Mucosa of stomach (tissue), 1 donor: ENCODE results near the gene SCD.
"Not testable (repeated sequence)": the region's sequence is repeated elsewhere in the genome, so short reads cannot be mapped to it uniquely, and the experiment has no call there.

ENCODE experiments used
- H3K27me3 ChIP-seq: one replicate; pipeline ENCODE4 v1.7.0; 2013; ENCODE audit warnings: mild to moderate bottlenecking, low read length; ENCODE audit not compliant: control insufficient read depth, insufficient read depth
- H3K36me3 ChIP-seq: one replicate; pipeline ENCODE4 v1.7.0; 2013; ENCODE audit warnings: low read length; ENCODE audit not compliant: control insufficient read depth, insufficient read depth
- H3K4me1 ChIP-seq: one replicate; pipeline ENCODE4 v1.7.0; 2013; ENCODE audit warnings: mild to moderate bottlenecking, low read length; ENCODE audit not compliant: control insufficient read depth, insufficient read depth
- H3K4me3 ChIP-seq: one replicate; pipeline ENCODE4 v1.7.0; 2013; ENCODE audit warnings: low read length
- H3K9ac ChIP-seq: one replicate; pipeline ENCODE4 v1.7.0; 2013; ENCODE audit warnings: mild to moderate bottlenecking, low read length, moderate library complexity
- H3K9me3 ChIP-seq: one replicate; pipeline ENCODE4 v1.7.0; 2013; ENCODE audit warnings: mild to moderate bottlenecking, low read length, moderate library complexity; ENCODE audit not compliant: control insufficient read depth
- donor health status: Pancreatic carcinoma.

Gene SCD

DNA sequence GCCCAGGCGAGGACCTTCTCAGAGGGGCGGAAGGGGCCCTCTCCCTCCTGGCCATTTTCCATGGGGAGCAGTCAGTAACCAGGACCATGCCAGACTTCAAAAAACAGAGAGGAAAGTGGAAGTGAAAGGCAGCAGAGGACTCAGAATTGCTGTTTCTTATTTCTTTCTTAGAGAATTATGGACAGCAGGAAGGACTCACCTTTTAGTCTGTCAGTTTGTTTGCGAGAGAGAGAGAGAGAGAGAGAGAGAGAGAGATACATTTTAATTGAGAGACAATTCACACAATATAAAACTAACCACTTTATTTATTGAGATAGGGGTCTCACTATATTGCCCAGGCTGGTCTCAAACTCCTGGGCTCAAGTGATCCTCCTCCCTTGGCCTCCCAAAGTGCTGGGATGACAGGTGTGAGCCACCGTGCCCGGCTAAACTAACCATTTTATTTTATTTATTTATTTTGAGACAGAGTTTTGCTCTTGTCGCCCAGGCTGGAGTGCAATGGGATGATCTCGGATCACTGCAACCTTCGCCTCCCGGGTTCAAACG lies 24.5 kb downstream of the SCD start:
- H3K4me3 ChIP-seq, result peak overlapping the region; percentile 1
- H3K9ac ChIP-seq, result peak overlapping the region; percentile 59
- H3K4me1 ChIP-seq, result peaks cover 53% of the 10 kb centered on the region
- no peaks in the 10 kb centered on the region for H3K36me3 ChIP-seq
- H3K9me3 ChIP-seq, result no peaks in the 10 kb centered on the region
- no peaks in the 10 kb centered on the region for H3K27me3 ChIP-seq

DNA sequence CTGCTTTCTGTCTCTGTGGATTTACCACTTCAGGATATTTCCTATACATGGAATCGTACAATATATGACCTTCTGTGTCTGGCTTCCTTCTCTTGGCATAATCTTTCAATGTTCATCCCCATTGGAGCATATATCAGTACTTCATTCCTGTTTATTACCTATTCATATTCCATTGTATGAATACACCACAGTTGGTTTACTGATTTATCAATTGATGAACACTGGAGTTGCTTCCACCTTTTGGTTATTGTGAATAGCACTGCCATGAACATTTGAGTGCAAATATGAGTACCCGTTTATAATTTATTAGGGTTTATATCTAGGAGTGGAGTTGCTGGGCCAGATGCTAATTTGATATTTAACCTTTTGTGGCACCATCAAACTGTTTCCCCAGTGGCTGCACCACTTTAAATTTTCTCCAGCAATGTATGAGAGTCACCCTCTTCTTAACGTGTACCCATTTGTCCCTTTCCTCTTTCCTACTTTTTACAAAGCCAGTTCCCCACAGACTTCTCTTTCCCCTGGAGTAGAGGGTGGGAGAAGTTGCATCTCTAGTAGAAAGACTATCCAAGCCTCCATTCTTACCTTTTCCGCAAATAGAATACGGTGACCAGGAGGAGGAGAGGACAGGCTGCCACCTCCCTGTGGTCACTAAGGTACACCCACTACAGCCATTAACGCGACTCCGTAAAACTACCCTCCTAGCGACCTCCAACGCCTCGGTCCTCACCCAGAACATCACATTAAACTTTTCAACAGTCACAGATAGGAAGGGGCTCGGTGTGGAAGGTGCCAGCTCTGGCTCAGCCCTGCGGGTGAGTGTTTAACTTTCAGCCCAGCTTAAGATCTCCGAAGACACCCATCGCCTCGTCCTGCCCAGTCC lies 25.6 kb downstream of the SCD start:
- no peaks in the 10 kb centered on the region for H3K9me3 ChIP-seq
- no peaks in the 10 kb centered on the region for H3K27me3 ChIP-seq
- H3K4me3 ChIP-seq, result peak overlapping the region; percentile 92
- H3K9ac ChIP-seq, result peak overlapping the region; percentile 97
- peaks cover 50% of the 10 kb centered on the region for H3K4me1 ChIP-seq
- no peaks in the 10 kb centered on the region for H3K36me3 ChIP-seq

GRCh38 chr10:100373298-100374199 lies 26.5 kb downstream of the SCD start:
- Histone ChIP-seq H3K4me1 (peaks cover 50% of the 10 kb centered on the region), H3K9me3 (no peaks in the 10 kb centered on the region), H3K9ac (peak overlapping the region; percentile 97), H3K27me3 (no peaks in the 10 kb centered on the region), H3K4me3 (peak overlapping the region; percentile 92), H3K36me3 (no peaks in the 10 kb centered on the region)

GRCh38 chr10:100374200-100374655 lies 27.2 kb downstream of the SCD start:
- H3K4me1 ChIP-seq, result peaks cover 50% of the 10 kb centered on the region
- H3K9ac ChIP-seq, result peak overlapping the region; percentile 97
- no peaks in the 10 kb centered on the region for H3K36me3 ChIP-seq
- no peaks in the 10 kb centered on the region for H3K9me3 ChIP-seq
- H3K27me3 ChIP-seq, result no peaks in the 10 kb centered on the region
- H3K4me3 ChIP-seq, result peak overlapping the region; percentile 92

GRCh38 chr10:100374677-100375353 lies 27.8 kb downstream of the SCD start:
- peaks cover 50% of the 10 kb centered on the region for H3K4me1 ChIP-seq
- H3K9ac ChIP-seq, result peak overlapping the region; percentile 97
- H3K9me3 ChIP-seq, H3K36me3 ChIP-seq, H3K4me3 ChIP-seq, H3K27me3 ChIP-seq: not testable (repeated sequence)

DNA sequence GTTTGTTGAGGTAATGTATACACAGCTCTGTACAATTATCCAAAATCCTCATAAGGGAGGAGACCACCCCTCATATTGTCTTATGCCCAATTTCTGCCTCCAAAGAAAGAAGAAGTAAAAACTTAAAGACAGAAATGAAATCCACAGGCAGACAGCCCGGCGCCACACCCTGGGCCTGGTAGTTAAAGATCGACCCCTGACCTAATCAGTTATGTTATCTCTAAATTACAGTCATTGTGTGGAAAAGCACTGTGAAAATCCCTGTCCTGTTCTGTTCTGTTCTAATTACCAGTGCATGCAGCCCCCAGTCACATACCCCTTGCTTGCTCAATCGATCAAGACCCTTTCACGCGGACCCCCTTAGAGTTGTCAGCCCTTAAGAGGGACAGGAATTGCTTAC lies 29.6 kb downstream of the SCD start:
- H3K9me3 ChIP-seq, H3K27me3 ChIP-seq, H3K9ac ChIP-seq, H3K4me3 ChIP-seq, H3K36me3 ChIP-seq: not testable (repeated sequence)
- peaks cover 32% of the 10 kb centered on the region for H3K4me1 ChIP-seq

GRCh38 chr10:100377830-100378229 lies 30.8 kb downstream of the SCD start:
- Histone ChIP-seq H3K36me3 (no peaks in the 10 kb centered on the region), H3K9me3 (no peaks in the 10 kb centered on the region), H3K9ac (no peak overlapping the region), H3K4me1 (peaks cover 24% of the 10 kb centered on the region), H3K27me3 (no peaks in the 10 kb centered on the region), H3K4me3 (no peak overlapping the region)

- no peak overlapping the region for H3K4me3 ChIP-seq
- H3K4me1 ChIP-seq, result peaks cover 8% of the 10 kb centered on the region
- H3K9ac ChIP-seq, result no peak overlapping the region
- no peaks in the 10 kb centered on the region for H3K36me3 ChIP-seq
- H3K9me3 ChIP-seq, result no peaks in the 10 kb centered on the region
- H3K27me3 ChIP-seq, result no peaks in the 10 kb centered on the region
These were observed 33.4 kb downstream of the SCD start for GRCh38 chr10:100380400-100380799.

DNA sequence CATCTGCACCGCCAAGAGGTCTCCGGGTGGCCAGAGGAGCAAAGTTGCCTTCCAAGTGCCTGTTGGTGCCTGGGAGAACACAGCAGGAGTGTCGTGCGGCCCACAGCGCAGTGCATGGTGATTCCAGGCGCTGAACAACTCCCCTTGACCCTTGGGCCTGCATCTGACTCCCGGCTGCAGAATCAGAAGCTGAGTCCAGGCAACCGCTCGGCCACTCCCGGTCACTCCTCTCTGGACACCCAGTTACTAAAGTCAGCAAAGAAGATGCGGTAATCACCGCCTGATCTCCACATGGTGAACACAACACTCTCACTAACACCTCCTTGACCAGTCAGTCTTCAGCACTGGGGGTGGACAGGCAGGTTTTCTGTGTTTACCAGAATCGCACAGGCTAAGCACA lies 35.5 kb downstream of the SCD start:
- Histone ChIP-seq H3K4me3 (no peak overlapping the region), H3K9me3 (no peaks in the 10 kb centered on the region), H3K27me3 (no peaks in the 10 kb centered on the region), H3K36me3 (no peaks in the 10 kb centered on the region), H3K4me1 (peaks cover 5% of the 10 kb centered on the region), H3K9ac (no peak overlapping the region)

GRCh38 chr10:100383251-100383650 lies 36.2 kb downstream of the SCD start:
- peaks cover 5% of the 10 kb centered on the region for H3K4me1 ChIP-seq
- H3K9ac ChIP-seq, result no peak overlapping the region
- no peaks in the 10 kb centered on the region for H3K27me3 ChIP-seq
- H3K4me3 ChIP-seq, result no peak overlapping the region
- H3K36me3 ChIP-seq, result no peaks in the 10 kb centered on the region
- no peaks in the 10 kb centered on the region for H3K9me3 ChIP-seq

GRCh38 chr10:100391163-100392002 lies 44.4 kb downstream of the SCD start:
- Histone ChIP-seq H3K4me1 (peaks cover 9% of the 10 kb centered on the region), H3K36me3 (no peaks in the 10 kb centered on the region), H3K9ac (no peak overlapping the region), H3K27me3 (no peaks in the 10 kb centered on the region), H3K9me3 (no peaks in the 10 kb centered on the region), H3K4me3 (no peak overlapping the region)
